Measurements from ENCODE around the gene TBC1D8.

TBC1D8 gene

GRCh38 chr2:100964222-100964621 lies 187.0 kb downstream of the TBC1D8 start:
- no peak for DNase-seq (ENCODE audit: extremely low spot score)
- CTCF ChIA-PET, result no interaction called here
- POLR2A ChIA-PET, result no interaction called here
- TF ChIP-seq CTCF (IDR thresholded peaks at IDR 0.05; ENCODE audit: control extremely low read depth, extremely low read depth, low read depth, missing control alignments), result no peak

DNA sequence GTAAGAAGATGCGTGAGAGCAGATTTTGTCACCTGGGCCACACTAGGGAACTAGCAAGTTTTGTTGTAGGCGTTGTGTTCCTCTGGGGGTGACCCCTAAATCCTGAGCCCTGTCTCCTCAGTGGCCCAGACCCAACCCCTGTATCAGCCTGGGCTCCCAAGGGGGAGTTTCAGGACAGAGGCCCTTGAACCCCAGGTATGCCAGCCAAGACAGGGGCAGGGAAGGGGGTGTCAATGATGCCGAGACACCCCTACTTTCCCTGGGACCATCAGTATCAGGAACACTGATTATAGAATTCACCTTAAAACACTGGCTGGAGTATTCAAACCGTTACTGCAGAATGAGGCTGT lies 188.2 kb downstream of the TBC1D8 start:
- POLR2A ChIA-PET, result no interaction called here
- CTCF ChIA-PET, result no interaction called here
- TF ChIP-seq CTCF (IDR thresholded peaks at IDR 0.05; ENCODE audit: control extremely low read depth, extremely low read depth, low read depth, missing control alignments), result no peak
- no peak for DNase-seq (ENCODE audit: extremely low spot score)

GRCh38 chr2:100962366-100963025 lies 188.7 kb downstream of the TBC1D8 start:
- ChIA-PET POLR2A (no interaction called here), CTCF (no interaction called here)
- DNase-seq (ENCODE audit: extremely low spot score), result no peak
- TF ChIP-seq CTCF (IDR thresholded peaks at IDR 0.05; ENCODE audit: control extremely low read depth, extremely low read depth, low read depth, missing control alignments), result no peak

GRCh38 chr2:100960688-100961087 lies 190.5 kb downstream of the TBC1D8 start:
- DNase-seq (ENCODE audit: extremely low spot score), result no peak
- ChIA-PET CTCF (interaction anchor here (1.4 kb wide), 1 partner anchor 31 kb away, joined by 3 read pairs; no protein-coding TSS in a partner anchor), POLR2A (no interaction called here)
- TF ChIP-seq CTCF (IDR thresholded peaks at IDR 0.05; ENCODE audit: control extremely low read depth, extremely low read depth, low read depth, missing control alignments), result no peak

GRCh38 chr2:100959225-100959880 lies 191.8 kb downstream of the TBC1D8 start:
- no peak for TF ChIP-seq CTCF (IDR thresholded peaks at IDR 0.05; ENCODE audit: control extremely low read depth, extremely low read depth, low read depth, missing control alignments)
- ChIA-PET POLR2A (no interaction called here), CTCF (interaction anchor here (1.4 kb wide), 1 partner anchor 30 kb away, joined by 3 read pairs; no protein-coding TSS in a partner anchor)
- no peak for DNase-seq (ENCODE audit: extremely low spot score)

- ChIA-PET POLR2A (no interaction called here), CTCF (no interaction called here)
- no peak for TF ChIP-seq CTCF (IDR thresholded peaks at IDR 0.05; ENCODE audit: control extremely low read depth, extremely low read depth, low read depth, missing control alignments)
- no peak for DNase-seq (ENCODE audit: extremely low spot score)
Measured at GRCh38 chr2:100957996-100958653, 193.1 kb downstream of the TBC1D8 start.

All from GM10248 (cell line).